ENCODE measurements around the gene CCR9. TPM values are rescaled to one million over a fixed set of nuclear protein-coding genes. Genes with fewer than 3 reads are reported as not detected.
A peak's percentile ranks its signal among the peaks of the same experiment; 100 is the strongest.

CCR9 gene
- total and polyA plus RNA-seq, 12 donors, result not detected

GRCh38 chr3:45949432-45949831 lies 63.1 kb downstream of the CCR9 start:
- DNase-seq, result no peak
- peaks cover 0 to 100% (median 75%) of the 10 kb centered on the region in 9 donors for H3K36me3 ChIP-seq
- no peak overlapping the region for H3K4me3 ChIP-seq
- H3K27me3 ChIP-seq, result no peaks in the 10 kb centered on the region
- intact Hi-C loops (cut with DNase I), result no loop called here
- no peak for ATAC-seq
- H3K9me3 ChIP-seq, result no peaks in the 10 kb centered on the region
- no peak for TF ChIP-seq CTCF (IDR thresholded peaks at IDR 0.05)
- 96 to 97% methylated on average over 4 of the region's 4 CpGs for WGBS, 2 donors
- H3K4me1 ChIP-seq, result peaks cover 0 to 18% (median 0%) of the 10 kb centered on the region in 9 donors
- peak overlapping the region in 1 of 10 donors; percentile 80 for H3K27ac ChIP-seq

GRCh38 chr3:45950131-45950530 lies 63.8 kb downstream of the CCR9 start:
- DNase-seq (no peak), ATAC-seq (no peak)
- Histone ChIP-seq H3K9me3 (no peaks in the 10 kb centered on the region), H3K27ac (peak overlapping the region in 2 of 10 donors; percentile 30 to 80), H3K27me3 (no peaks in the 10 kb centered on the region), H3K4me3 (no peak overlapping the region), H3K36me3 (peaks cover 0 to 100% (median 82%) of the 10 kb centered on the region in 9 donors), H3K4me1 (peaks cover 0 to 18% (median 0%) of the 10 kb centered on the region in 9 donors)
- intact Hi-C loops (cut with DNase I), result no loop called here
- 93 to 96% methylated on average over 2 of the region's 2 CpGs for WGBS, 2 donors
- no peak for TF ChIP-seq CTCF (IDR thresholded peaks at IDR 0.05)

GRCh38 chr3:45950686-45951600 lies 64.6 kb downstream of the CCR9 start:
- Histone ChIP-seq H3K4me3 (no peak overlapping the region), H3K27me3 (no peaks in the 10 kb centered on the region), H3K9me3 (no peaks in the 10 kb centered on the region), H3K27ac (peak overlapping the region in 2 of 10 donors; percentile 30 to 80), H3K36me3 (peaks cover 0 to 100% (median 90%) of the 10 kb centered on the region in 9 donors), H3K4me1 (peaks cover 0 to 18% (median 0%) of the 10 kb centered on the region in 9 donors)
- 81 to 86% methylated on average over 6 of the region's 6 CpGs for WGBS, 2 donors
- DNase-seq (no peak), ATAC-seq (peak in 2 of 8 donors; percentile 11 to 32)
- intact Hi-C loops (cut with DNase I), result no loop called here
- no peak for TF ChIP-seq CTCF (IDR thresholded peaks at IDR 0.05)

GRCh38 chr3:45951946-45952345 lies 65.6 kb downstream of the CCR9 start:
- WGBS, 2 donors, result 80 to 88% methylated on average over 6 of the region's 6 CpGs
- H3K36me3 ChIP-seq, result peaks cover 0 to 100% (median 88%) of the 10 kb centered on the region in 9 donors
- intact Hi-C loops (cut with DNase I), result no loop called here
- peaks cover 0 to 18% (median 0%) of the 10 kb centered on the region in 9 donors for H3K4me1 ChIP-seq
- DNase-seq (no peak), ATAC-seq (peak in 3 of 8 donors; percentile 28 to 36 (median 31))
- no peak overlapping the region for H3K4me3 ChIP-seq
- H3K9me3 ChIP-seq, result no peaks in the 10 kb centered on the region
- no peak for TF ChIP-seq CTCF (IDR thresholded peaks at IDR 0.05)
- H3K27ac ChIP-seq, result peak overlapping the region in 1 of 10 donors; percentile 80
- H3K27me3 ChIP-seq, result no peaks in the 10 kb centered on the region

All from heart right ventricle (tissue), 16 donors.